DND-41 (cell line): Measurements from ENCODE around the gene IFT43.

ENCODE experiments used
- ATAC-seq: fragments of 200-7000 bp; cut with Tn5 transposase; 3 replicates; pipeline ENCODE4 v1.9.1; 2021; ENCODE audit warnings: low read depth; ENCODE audit not compliant: insufficient read depth
- DNase-seq: peaks from one replicate; pipeline ENCODE4 v3.0.0-alpha.2; 2020
- H2AFZ ChIP-seq: 2 replicates; pipeline ENCODE4 v1.6.0; 2012; ENCODE audit warnings: low read depth, low read length
- H3K27ac ChIP-seq: 2 replicates; pipeline ENCODE4 v1.5.1; 2012; ENCODE audit warnings: low read length, inconsistent platforms
- H3K27me3 ChIP-seq: fragments of 200-600 bp; sonication (generic); 2 replicates; pipeline ENCODE4 v1.6.0; 2012; ENCODE audit warnings: low read length, mild to moderate bottlenecking, inconsistent platforms; ENCODE audit not compliant: insufficient read depth, poor library complexity
- H3K36me3 ChIP-seq: 2 replicates; pipeline ENCODE4 v1.5.1; 2012; ENCODE audit warnings: low read length, inconsistent platforms; ENCODE audit not compliant: insufficient read depth
- H3K4me1 ChIP-seq: 2 replicates; pipeline ENCODE4 v1.5.1; 2012; ENCODE audit warnings: mild to moderate bottlenecking, low read length; ENCODE audit not compliant: insufficient read depth
- H3K4me2 ChIP-seq: 2 replicates; pipeline ENCODE4 v1.6.0; 2012; ENCODE audit warnings: mild to moderate bottlenecking, moderate library complexity, low read length, inconsistent platforms; ENCODE audit not compliant: insufficient read depth
- H3K4me3 ChIP-seq, 2 experiments: fragments of 200-600 bp in 1 of 2; shearing (Covaris generic) in 1 of 2; 2 replicates each; pipeline ENCODE4 v1.5.1; 2012 to 2016; ENCODE audit warnings: inconsistent platforms in 2 of 2, low read length in 2 of 2, mild to moderate bottlenecking in 2 of 2, low read depth in 1 of 2, moderate library complexity in 1 of 2
- H3K79me2 ChIP-seq: 2 replicates; pipeline ENCODE4 v1.6.0; 2012; ENCODE audit warnings: low read length, inconsistent platforms; ENCODE audit not compliant: insufficient read depth
- H3K9ac ChIP-seq: 2 replicates; pipeline ENCODE4 v1.6.0; 2012; ENCODE audit warnings: low read depth, mild to moderate bottlenecking, inconsistent platforms, low read length, moderate library complexity
- H3K9me3 ChIP-seq: 2 replicates; pipeline ENCODE4 v1.5.1; 2012; ENCODE audit warnings: low read length, moderate library complexity, mild to moderate bottlenecking, inconsistent platforms; ENCODE audit not compliant: insufficient read depth, severe bottlenecking
- H4K20me1 ChIP-seq: 2 replicates; pipeline ENCODE4 v1.6.0; 2012; ENCODE audit warnings: low read length; ENCODE audit not compliant: insufficient read depth
- CTCF ChIP-seq: IDR thresholded peaks from 2 replicates; pipeline ENCODE4 v1.5.1; 2012; ENCODE audit warnings: borderline replicate concordance, low read length, moderate library complexity, mild to moderate bottlenecking; ENCODE audit not compliant: poor library complexity, severe bottlenecking; ENCODE audit errors: extremely low read depth
- EZH2 ChIP-seq: IDR thresholded peaks from 3 replicates; pipeline ENCODE4 v1.6.1; 2012; ENCODE audit warnings: borderline replicate concordance, low read depth, mild to moderate bottlenecking, moderate library complexity, low read length, inconsistent platforms; ENCODE audit not compliant: severe bottlenecking

IFT43 gene

GRCh38 chr14:76002383-76002782 is 16.8 kb downstream of the IFT43 start:
- Histone ChIP-seq H3K36me3 (peaks cover 25% of the 10 kb centered on the region; the same call in 1 of the 2 replicates), H3K27ac (no peak overlapping the region), H3K79me2 (no peaks in the 10 kb centered on the region), H3K4me2 (no peak overlapping the region), H4K20me1 (no peaks in the 10 kb centered on the region), H2AFZ (no peak overlapping the region), H3K27me3 (no peaks in the 10 kb centered on the region), H3K4me3 (no peak overlapping the region), H3K9me3 (peaks cover 3% of the 10 kb centered on the region), H3K9ac (no peak overlapping the region), H3K4me1 (no peaks in the 10 kb centered on the region)
- TF ChIP-seq EZH2 (no peak), CTCF (no peak)
- DNase-seq (no peak), ATAC-seq (no peak)

GRCh38 chr14:76006253-76006652 is 20.7 kb downstream of the IFT43 start:
- Histone ChIP-seq H3K27me3 (no peaks in the 10 kb centered on the region), H3K9ac (no peak overlapping the region), H3K9me3 (peaks cover 3% of the 10 kb centered on the region), H3K36me3 (peaks cover 16% of the 10 kb centered on the region; the same call in 1 of the 2 replicates), H3K27ac (no peak overlapping the region), H3K4me2 (no peak overlapping the region), H3K4me1 (no peaks in the 10 kb centered on the region), H2AFZ (no peak overlapping the region), H4K20me1 (no peaks in the 10 kb centered on the region), H3K79me2 (no peaks in the 10 kb centered on the region), H3K4me3 (no peak overlapping the region)
- no peak for DNase-seq
- no peak for TF ChIP-seq CTCF
- no peak for TF ChIP-seq EZH2
- no peak for ATAC-seq

- Histone ChIP-seq H3K79me2 (no peaks in the 10 kb centered on the region), H3K27me3 (no peaks in the 10 kb centered on the region)
- ATAC-seq, result no peak
Observed at GRCh38 chr14:76007379-76007778, 21.8 kb downstream of the IFT43 start.

More at GRCh38 chr14:76007379-76007778, 21.8 kb downstream of the IFT43 start:
- no peak for TF ChIP-seq CTCF
- TF ChIP-seq EZH2, result no peak
- no peak overlapping the region for H2AFZ ChIP-seq
- no peaks in the 10 kb centered on the region for H3K4me1 ChIP-seq
- no peaks in the 10 kb centered on the region for H4K20me1 ChIP-seq
- no peak overlapping the region for H3K9ac ChIP-seq
- peaks cover 3% of the 10 kb centered on the region for H3K9me3 ChIP-seq
- H3K27ac ChIP-seq, result no peak overlapping the region
- no peak for DNase-seq
- H3K4me2 ChIP-seq, result no peak overlapping the region
- H3K36me3 ChIP-seq, result peaks cover 9% of the 10 kb centered on the region; the same call in 1 of the 2 replicates
- no peak overlapping the region for H3K4me3 ChIP-seq
